Heart left ventricle (tissue), 16 donors: ENCODE data around the gene CSF3R. TPM values are rescaled to one million over a fixed set of nuclear protein-coding genes. Genes with fewer than 3 reads are reported as not detected.

Source experiments
- ATAC-seq, 4 donors: fragments of 200-7000 bp; cut with Tn5 transposase; one replicate each; pipeline ENCODE4 v1.9.1; 2020 to 2022; ENCODE audit warnings: moderate library complexity in 4 of 4, mild to moderate bottlenecking in 3 of 4, moderate number of reproducible peaks in 1 of 4
- DNase-seq, 5 donors: peaks; one replicate each; pipeline ENCODE4 v3.0.0-alpha.2; 2020
- H3K27ac ChIP-seq, 12 donors: fragments of 200-600 bp; sonication (generic) in 4 of 12; one replicate each; pipeline versions ENCODE4 v1.5.0 to v1.8.0; 2016 to 2022; ENCODE audit warnings: mild to moderate bottlenecking in 2 of 12
- H3K27me3 ChIP-seq, 9 donors: fragments of 200-600 bp; sonication (generic) in 2 of 9; one replicate each; pipeline versions ENCODE4 v1.5.1 to v1.8.0; 2016 to 2022; ENCODE audit warnings: mild to moderate bottlenecking in 3 of 9
- H3K36me3 ChIP-seq, 9 donors: fragments of 200-600 bp; sonication (generic) in 2 of 9; one replicate each; pipeline versions ENCODE4 v1.5.0 to v1.8.0; 2018 to 2022; ENCODE audit warnings: mild to moderate bottlenecking in 2 of 9
- H3K4me1 ChIP-seq, 12 donors: fragments of 200-600 bp; sonication (generic) in 4 of 12; one replicate each; pipeline versions ENCODE4 v1.5.0 to v1.8.0; 2016 to 2022; ENCODE audit warnings: mild to moderate bottlenecking in 3 of 12
- H3K4me3 ChIP-seq, 12 donors: fragments of 200-600 bp; sonication (generic) in 4 of 12; one replicate each; pipeline versions ENCODE4 v1.5.0 to v1.8.0; 2017 to 2022; ENCODE audit warnings: mild to moderate bottlenecking in 9 of 12, moderate library complexity in 4 of 12
- H3K9me3 ChIP-seq, 12 donors: fragments of 200-600 bp; sonication (generic) in 4 of 12; one replicate each; pipeline versions ENCODE4 v1.5.0 to v1.8.0; 2016 to 2022; ENCODE audit warnings: mild to moderate bottlenecking in 1 of 12
- CTCF ChIP-seq, 12 donors: fragments of 200-600 bp; sonication (generic) in 4 of 12; IDR thresholded peaks; one replicate each; pipeline versions ENCODE4 v1.5.0 to v1.8.0; 2018 to 2022; ENCODE audit warnings: antibody characterized with exemption in 12 of 12, mild to moderate bottlenecking in 5 of 12
- POLR2A ChIP-seq, 2 donors: fragments of 450-650 bp; IDR thresholded peaks; one replicate each; pipeline ENCODE4 v1.6.1; 2017; ENCODE audit warnings: antibody characterized with exemption in 2 of 2, mild to moderate bottlenecking in 2 of 2, moderate library complexity in 2 of 2
- WGBS, 4 donors: extraction: QIAGEN DNeasy Blood & Tissue Kit in 2 of 4; methylation state at CpG; one replicate each; pipeline versions ENCODE4 v1.1.5 to v1.1.7; 2013 to 2018; 5-methylcytosine and 5-hydroxymethylcytosine counted together
- intact Hi-C, 10 donors: fragments of 100-400 bp; cut with DNase I; formaldehyde crosslinking; loops; one replicate each; pipeline versions ENCODE4 v1.11.1 to v1.14.2; 2022
- polyA plus RNA-seq, 2 donors: library from polyadenylated mRNA; stranded (reverse); fragments of 200-250 nt; gene quantifications; one replicate each; pipeline ENCODE4 v1.2.3, GENCODE V29; 2013
- total RNA-seq, 9 donors: library from RNA; depleted of rRNA in 2 of 9; stranded (reverse); fragments of >200 nt in 2 of 9; fragmentation: NEBNext Ultra II Directional in 3 of 9; extraction: Animal tissue kit (Norgen Biotek cat#: 25700) in 3 of 9; gene quantifications; one replicate each; pipeline versions ENCODE4 v1.1.0 to v1.2.4, GENCODE V29; 2016 to 2023
- donor health status: ischemic (EF 13 %, LVEDD 7.1; RV severe dilation, severe dysfunction).
- donor health status: healthy with polysubstance abuse.
- donor health status: DM: no; HTN: yes; CAD: no.
- donor health status: DM: no; HTN: no; CAD: no.
- donor health status: ischemic (EF 25% LVEDD 6.9; RV normal size, moderate dysfunction).
- donor health status: ischemic (EF 25% LVEDD 5.7; RV mildly dilated, moderate dysfunction).
- donor health status: healthy.
- donor health status: DM: yes; HTN: yes; CAD: no.
- donor health status: ischemic (EF 35%, LVEDD 5.7; RV mildly dilated, moderate dysfunction).
- donor health status: nonischemic (EF 11% LVEDD 7.7; RV severe dilation, severe dysfunction).
- donor health status: DM: yes; HTN: yes; CAD: no.
- donor health status: PGD.
- donor health status: ischemic (EF 29% LVEDD 5.4; RV normal size, mild dysfunction).
- donor health status: nonischemic (EF 23%, LVEDD 6.1; RV moderate dilation, normal function).

CSF3R gene
- total and polyA plus RNA-seq, 11 donors = 1.5 to 22.7 (median 4.1) TPM

GRCh38 chr1:36523850-36524249 lies 41.1 kb upstream of the CSF3R start:
- H3K36me3 ChIP-seq = no peaks in the 10 kb centered on the region
- TF ChIP-seq CTCF (IDR thresholded peaks at IDR 0.05) (no peak), POLR2A (IDR thresholded peaks at IDR 0.05) (no peak)
- H3K4me1 ChIP-seq = no peaks in the 10 kb centered on the region
- no peak for DNase-seq
- intact Hi-C loops = no loop called here
- no peak overlapping the region for H3K27ac ChIP-seq
- WGBS, 4 donors = 63 to 72% (median 68%) methylated on average over 16 of the region's 16 CpGs
- H3K27me3 ChIP-seq = peaks cover 0 to 15% (median under 1%) of the 10 kb centered on the region in 9 donors
- no peak for ATAC-seq
- no peaks in the 10 kb centered on the region for H3K9me3 ChIP-seq
- no peak overlapping the region for H3K4me3 ChIP-seq

- Histone ChIP-seq H3K4me1 (no peaks in the 10 kb centered on the region), H3K27me3 (peaks cover 0 to 8% (median 0%) of the 10 kb centered on the region in 9 donors), H3K27ac (no peak overlapping the region), H3K4me3 (no peak overlapping the region), H3K9me3 (no peaks in the 10 kb centered on the region), H3K36me3 (no peaks in the 10 kb centered on the region)
- no peak for DNase-seq
- intact Hi-C loops = no loop called here
- no peak for ATAC-seq
- WGBS, 4 donors = 78 to 84% (median 80%) methylated on average over 4 of the region's 4 CpGs
- TF ChIP-seq CTCF (IDR thresholded peaks at IDR 0.05) (no peak), POLR2A (IDR thresholded peaks at IDR 0.05) (no peak)
Measured at GRCh38 chr1:36523230-36523495, 40.5 kb upstream of the CSF3R start.

- DNase-seq = no peak
- no peak for TF ChIP-seq CTCF (IDR thresholded peaks at IDR 0.05)
- no peak for TF ChIP-seq POLR2A (IDR thresholded peaks at IDR 0.05)
- Histone ChIP-seq H3K27me3 (peaks cover 0 to 3% (median 0%) of the 10 kb centered on the region in 9 donors), H3K4me1 (no peaks in the 10 kb centered on the region), H3K4me3 (no peak overlapping the region), H3K27ac (no peak overlapping the region), H3K36me3 (no peaks in the 10 kb centered on the region), H3K9me3 (no peaks in the 10 kb centered on the region)
- no peak for ATAC-seq
- intact Hi-C loops = no loop called here
- 77 to 78% (median 77%) methylated on average over 12 of the region's 12 CpGs for WGBS, 4 donors
Measured at GRCh38 chr1:36522461-36523229, 39.9 kb upstream of the CSF3R start.

- DNase-seq = no peak
- intact Hi-C loops = no loop called here
- H3K27ac ChIP-seq = no peak overlapping the region
- no peak for ATAC-seq
- H3K4me3 ChIP-seq = no peak overlapping the region
- no peak for TF ChIP-seq POLR2A (IDR thresholded peaks at IDR 0.05)
- no peak for TF ChIP-seq CTCF (IDR thresholded peaks at IDR 0.05)
- no peaks in the 10 kb centered on the region for H3K4me1 ChIP-seq
- no peaks in the 10 kb centered on the region for H3K9me3 ChIP-seq
- no peaks in the 10 kb centered on the region for H3K36me3 ChIP-seq
- 87 to 92% (median 89%) methylated on average over 6 to 8 of the region's 8 CpGs for WGBS, 4 donors
- no peaks in the 10 kb centered on the region for H3K27me3 ChIP-seq
Measured at GRCh38 chr1:36522021-36522420, 39.3 kb upstream of the CSF3R start.
